GM12878 (cell line): ENCODE measurements around the gene MYCN. TPM values are rescaled to one million over a fixed set of nuclear protein-coding genes. Genes with fewer than 3 reads are reported as not detected.

Source experiments
- ATAC-seq: fragments of 200-7000 bp; cut with Tn5 transposase; 3 replicates; pipeline ENCODE4 v1.9.1; 2020; ENCODE audit warnings: mild to moderate bottlenecking, moderate library complexity
- BruUV-seq: library from RNA; stranded (reverse); fragments of 400-500 nt; replicated peaks from 2 replicates; lab custom pipeline; 2021; lab: Mats Ljungman, UMichigan
- CTCF ChIA-PET: fragments of 300-600 bp; sonication (Branson Sonifier 250); formaldehyde crosslinking; extraction: SDS; loops from one replicate; lab custom pipeline; 2021; ENCODE audit warnings: inconsistent platforms; lab: Yijun Ruan, JAX
- POLR2A ChIA-PET: fragments of 350-600 bp; formaldehyde crosslinking; extraction: SDS; loops from one replicate; lab custom pipeline; 2021; ENCODE audit warnings: inconsistent platforms; lab: Charles Lee
- RAD21 ChIA-PET: fragments of 300-600 bp; sonication (Branson Sonifier 250); formaldehyde crosslinking; loops from one replicate; lab custom pipeline; 2023; ENCODE audit warnings: antibody characterized with exemption; ENCODE audit not compliant: unreplicated experiment; lab: Charles Lee
- SMC1A ChIA-PET: fragments of 300-600 bp; sonication (Branson Sonifier 250); formaldehyde crosslinking; loops from one replicate; lab custom pipeline; 2023; ENCODE audit not compliant: unreplicated experiment, uncharacterized antibody; lab: Charles Lee
- DNase-seq: peaks from one replicate; pipeline ENCODE4 v3.0.0-alpha.2; 2011; ENCODE audit warnings: low read depth, low spot score
- FAIRE-seq: peaks from 3 replicates; lab custom pipeline; 2011; peaks lifted over from hg19 to GRCh38; lab: Jason Lieb, UNC
- H2AFZ ChIP-seq: 2 replicates; pipeline ENCODE4 v1.6.0; 2011; ENCODE audit warnings: low read depth, low read length, control low read depth; ENCODE audit not compliant: control insufficient read depth
- H3K27ac ChIP-seq: 2 replicates; pipeline ENCODE4 v1.5.1; 2011; ENCODE audit warnings: control low read depth; ENCODE audit not compliant: control insufficient read depth, insufficient read depth
- H3K27me3 ChIP-seq, 2 experiments: replicated peaks in 1 of 2; 2 replicates each; pipeline versions ENCODE4 v1.6.0 to v1.6.1; 2011; ENCODE audit warnings: low read length in 1 of 2; ENCODE audit not compliant: control insufficient read depth in 2 of 2, insufficient read depth in 2 of 2
- H3K36me3 ChIP-seq, 2 experiments: 2 replicates each; pipeline ENCODE4 v1.5.1; 2011; ENCODE audit warnings: low read length in 1 of 2; ENCODE audit not compliant: control insufficient read depth in 2 of 2, insufficient read depth in 2 of 2
- H3K4me1 ChIP-seq: 2 replicates; pipeline ENCODE4 v1.6.1; 2011; ENCODE audit warnings: mild to moderate bottlenecking, low read length, moderate library complexity, mixed read lengths; ENCODE audit not compliant: control insufficient read depth, insufficient read depth
- H3K4me2 ChIP-seq: 2 replicates; pipeline ENCODE4 v1.6.0; 2011; ENCODE audit warnings: control low read depth; ENCODE audit not compliant: control insufficient read depth, insufficient read depth
- H3K4me3 ChIP-seq: fragments of 200-600 bp; sonication (generic); 2 replicates; pipeline ENCODE4 v1.5.1; 2016
- H3K79me2 ChIP-seq: 2 replicates; pipeline ENCODE4 v1.6.0; 2011; ENCODE audit warnings: low read length; ENCODE audit not compliant: control insufficient read depth, insufficient read depth
- H3K9ac ChIP-seq: 2 replicates; pipeline ENCODE4 v1.8.0; 2011; ENCODE audit warnings: low read length, control low read depth, mixed read lengths; ENCODE audit not compliant: control insufficient read depth, insufficient read depth
- H3K9me3 ChIP-seq: replicated peaks from 3 replicates; pipeline ENCODE4 v1.5.1; 2011; ENCODE audit warnings: mild to moderate bottlenecking, low read length; ENCODE audit not compliant: control insufficient read depth, insufficient read depth
- H4K20me1 ChIP-seq: 2 replicates; pipeline ENCODE4 v1.6.0; 2011; ENCODE audit not compliant: control insufficient read depth, insufficient read depth
- ATF7 ChIP-seq: fragments of 450-650 bp; IDR thresholded peaks from 2 replicates; pipeline ENCODE4 v1.6.1; 2016; ENCODE audit warnings: low read depth, mild to moderate bottlenecking
- CBFB ChIP-seq: IDR thresholded peaks from 2 replicates; pipeline ENCODE4 v1.6.1; 2016; ENCODE audit warnings: antibody characterized with exemption, low read depth
- E2F4 ChIP-seq: IDR thresholded peaks from 2 replicates; pipeline ENCODE4 v1.6.1; 2012; ENCODE audit warnings: low read depth, low read length, improper control_type of control experiment
- LARP7 ChIP-seq: fragments of 450-650 bp; IDR thresholded peaks from 2 replicates; pipeline ENCODE4 v1.6.1; 2017; ENCODE audit warnings: mild to moderate bottlenecking
- MEF2B ChIP-seq: fragments of 450-650 bp; IDR thresholded peaks from 2 replicates; pipeline ENCODE4 v1.6.1; 2018; ENCODE audit warnings: mild to moderate bottlenecking, moderate library complexity; ENCODE audit not compliant: partially characterized antibody, poor library complexity, severe bottlenecking
- MTA2 ChIP-seq: fragments of 450-650 bp; IDR thresholded peaks from 2 replicates; pipeline ENCODE4 v1.6.1; 2016; ENCODE audit warnings: low read depth, mild to moderate bottlenecking, moderate library complexity
- NR2F1 ChIP-seq: fragments of 450-650 bp; conservative IDR thresholded peaks from 2 replicates; pipeline ENCODE4 v1.6.1; 2017; ENCODE audit warnings: mild to moderate bottlenecking
- PAX5 ChIP-seq: IDR thresholded peaks from 2 replicates; pipeline ENCODE4 v1.6.1; 2011; ENCODE audit warnings: low read depth, low read length, borderline replicate concordance
- PAX8 ChIP-seq: fragments of 450-650 bp; IDR thresholded peaks from 2 replicates; pipeline ENCODE4 v1.6.1; 2017; ENCODE audit warnings: mild to moderate bottlenecking, moderate library complexity
- POLR2AphosphoS5 ChIP-seq: IDR thresholded peaks from 2 replicates; pipeline ENCODE4 v1.6.1; 2011; ENCODE audit warnings: mild to moderate bottlenecking, low read length, inconsistent platforms
- POU2F2 ChIP-seq: IDR thresholded peaks from 3 replicates; pipeline ENCODE4 v1.6.1; 2011; ENCODE audit warnings: low read depth, mild to moderate bottlenecking, low read length, borderline replicate concordance
- RBBP5 ChIP-seq: fragments of 200-600 bp; sonication (generic); conservative IDR thresholded peaks from 2 replicates; pipeline ENCODE4 v1.6.1; 2016
- SKIL ChIP-seq: fragments of 450-650 bp; IDR thresholded peaks from 2 replicates; pipeline ENCODE4 v1.6.1; 2017; ENCODE audit warnings: mild to moderate bottlenecking, low read depth, inconsistent platforms; ENCODE audit not compliant: poor library complexity, severe bottlenecking
- SMARCA5 ChIP-seq: fragments of 450-650 bp; IDR thresholded peaks from 2 replicates; pipeline ENCODE4 v1.6.1; 2017; ENCODE audit warnings: mild to moderate bottlenecking
- SREBF2 ChIP-seq: IDR thresholded peaks from 2 replicates; pipeline ENCODE4 v1.6.1; 2012; ENCODE audit warnings: mild to moderate bottlenecking, low read length
- WGBS: methylation state at CpG from one replicate; pipeline ENCODE4 v1.1.6; 2016; ENCODE audit warnings: low lambda C conversion rate; ENCODE audit not compliant: insufficient replicate concordance, insufficient coverage; ENCODE audit errors: missing lambda C conversion rate; 5-methylcytosine and 5-hydroxymethylcytosine counted together
- in situ Hi-C: fragments of 300-500 bp; cut with MboI; formaldehyde crosslinking; loops from 9 replicates; pipeline ENCODE4 v1.14.3; 2018; ENCODE audit warnings: mixed read lengths
- intact Hi-C: fragments of 100-400 bp; cut with micrococcal nuclease; formaldehyde crosslinking; loops from one replicate; pipeline ENCODE4 v1.14.2; 2022; ENCODE audit not compliant: unreplicated experiment
- polyA plus RNA-seq, 11 experiments: library from polyadenylated mRNA; depleted of rRNA in 4 of 11; unstranded in 6 of 11; stranded (reverse) in 5 of 11; fragments of >200 nt; fragmentation: Nextera tagmentation in 4 of 11; fragmentation: Illumina TruSeq in 1 of 11; extraction: Ambion mirVana in 4 of 11; extraction: Trizol in 1 of 11; gene quantifications; 1 replicate in 1 of 11; 2 replicates in 10 of 11; pipeline versions ENCODE4 v1.2.1 to v1.2.3, GENCODE V29; 2011 to 2016; ENCODE audit warnings: inconsistent platforms in 2 of 11, missing spikeins in 2 of 11, low read depth in 1 of 11
- total RNA-seq, 4 experiments: library from RNA; depleted of rRNA in 3 of 4; stranded (reverse); fragments of >200 nt in 3 of 4; fragmentation: Illumina TruSeq in 1 of 4; extraction: Trizol in 1 of 4; gene quantifications; 2 replicates each; pipeline versions ENCODE4 v1.2.1 to v1.2.3, GENCODE V29; 2013 to 2021
- TF ChIP-seq, protein P1 (sequence below): IDR thresholded peaks from 2 replicates; pipeline ENCODE4 v1.6.1; 2011; ENCODE audit warnings: low read depth, mild to moderate bottlenecking, low read length, moderate library complexity, borderline replicate concordance; ENCODE audit errors: extremely low read depth

The MYCN gene
- total and polyA plus RNA-seq, 10 of the 15 experiments (the other 5 are each of a cell fraction or from before 2014, with no cell fraction given) = not detected

- Histone ChIP-seq H4K20me1 (no peaks in the 10 kb centered on the region), H3K4me3 (no peak overlapping the region), H3K27me3 (no peaks in the 10 kb centered on the region; a peak in 1 of 4 replicates), H3K4me1 (no peaks in the 10 kb centered on the region), H3K27ac (no peak overlapping the region), H2AFZ (no peak overlapping the region), H3K9ac (no peak overlapping the region), H3K9me3 (no peaks in the 10 kb centered on the region), H3K79me2 (no peaks in the 10 kb centered on the region), H3K36me3 (no peaks in the 10 kb centered on the region), H3K4me2 (no peak overlapping the region)
- ATAC-seq (no peak), DNase-seq (no peak), FAIRE-seq (no peak)
- SMC1A ChIA-PET = no interaction called here
- intact Hi-C loops (no loop called here), in situ Hi-C loops (no loop called here)
- 0% methylated on average over 3 of the region's 3 CpGs for WGBS
- POLR2A ChIA-PET = no interaction called here
- CTCF ChIA-PET = no interaction called here
- TF ChIP-seq PAX5 (no peak), POLR2AphosphoS5 (no peak), CBFB (no peak), MEF2B (no peak)
- no TSS peak for BruUV-seq
- RAD21 ChIA-PET = no interaction called here
These were observed 50.9 kb downstream of the MYCN start for GRCh38 chr2:15991231-15991630.

GRCh38 chr2:15992457-15993231 lies 52.3 kb downstream of the MYCN start:
- no peak for ATAC-seq
- POLR2A ChIA-PET = no interaction called here
- in situ Hi-C loops (no loop called here), intact Hi-C loops (no loop called here)
- no peaks in the 10 kb centered on the region for H3K79me2 ChIP-seq
- no peak overlapping the region for H3K4me3 ChIP-seq
- SMC1A ChIA-PET = no interaction called here
- DNase-seq = no peak
- no peak overlapping the region for H3K27ac ChIP-seq
- no peaks in the 10 kb centered on the region for H3K9me3 ChIP-seq
- WGBS = 43% methylated on average over 10 of the region's 10 CpGs
- no peak overlapping the region for H2AFZ ChIP-seq
- BruUV-seq = no TSS peak
- CTCF ChIA-PET = no interaction called here
- 0 out of 4 replicates have a peak, but pooled peaks cover 0 to 2% of the 10 kb centered on the region in 2 experiments for H3K27me3 ChIP-seq
- no peak overlapping the region for H3K9ac ChIP-seq
- no peak for FAIRE-seq
- H3K4me2 ChIP-seq = no peak overlapping the region
- H3K4me1 ChIP-seq = no peaks in the 10 kb centered on the region
- no peaks in the 10 kb centered on the region for H3K36me3 ChIP-seq
- RAD21 ChIA-PET = no interaction called here
- no peaks in the 10 kb centered on the region for H4K20me1 ChIP-seq
- TF ChIP-seq MTA2 = no peak
- TF ChIP-seq ATF7 = no peak
- TF ChIP-seq SMARCA5 = no peak
- no peak for TF ChIP-seq RBBP5
- no peak for TF ChIP-seq POU2F2
- no peak for TF ChIP-seq NR2F1
- no peak for TF ChIP-seq SREBF2
- no peak for TF ChIP-seq LARP7
- TF ChIP-seq SKIL = no peak
- TF ChIP-seq PAX8 = no peak
- no peak for TF ChIP-seq E2F4
- TF ChIP-seq, protein P1, sequence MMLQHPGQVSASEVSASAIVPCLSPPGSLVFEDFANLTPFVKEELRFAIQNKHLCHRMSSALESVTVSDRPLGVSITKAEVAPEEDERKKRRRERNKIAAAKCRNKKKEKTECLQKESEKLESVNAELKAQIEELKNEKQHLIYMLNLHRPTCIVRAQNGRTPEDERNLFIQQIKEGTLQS = no peak
